Esophagus (tissue), 2 donors: ENCODE data around the gene LHFPL3. TPM values are rescaled to one million over a fixed set of nuclear protein-coding genes. Genes with fewer than 3 reads are reported as not detected.

Source experiments
- H3K27ac ChIP-seq, 2 donors: one replicate each; pipeline ENCODE4 v1.5.1; 2013; ENCODE audit warnings: low read depth in 2 of 2, mild to moderate bottlenecking in 2 of 2, inconsistent platforms in 1 of 2, low read length in 1 of 2, moderate library complexity in 1 of 2
- H3K27me3 ChIP-seq, 2 donors: one replicate each; pipeline ENCODE4 v1.6.1; 2013; ENCODE audit warnings: low read length in 2 of 2, control low read depth in 1 of 2, mild to moderate bottlenecking in 1 of 2; ENCODE audit not compliant: insufficient read depth in 2 of 2, control insufficient read depth in 1 of 2
- H3K36me3 ChIP-seq, 2 donors: one replicate each; pipeline ENCODE4 v1.6.1; 2013; ENCODE audit warnings: low read length in 1 of 2; ENCODE audit not compliant: control insufficient read depth in 2 of 2, insufficient read depth in 2 of 2
- H3K4me1 ChIP-seq, 2 donors: one replicate each; pipeline ENCODE4 v1.6.1; 2013; ENCODE audit warnings: low read length in 1 of 2; ENCODE audit not compliant: control insufficient read depth in 2 of 2, insufficient read depth in 2 of 2
- H3K4me3 ChIP-seq, 2 donors: one replicate each; pipeline ENCODE4 v1.5.1; 2013; ENCODE audit warnings: low read length in 2 of 2, mild to moderate bottlenecking in 2 of 2, low read depth in 1 of 2, moderate library complexity in 1 of 2
- H3K9me3 ChIP-seq, 2 donors: one replicate each; pipeline ENCODE4 v1.6.1; 2013; ENCODE audit warnings: mild to moderate bottlenecking in 2 of 2, low read depth in 1 of 2, low read length in 1 of 2, moderate library complexity in 1 of 2; ENCODE audit not compliant: control insufficient read depth in 2 of 2, insufficient read depth in 1 of 2
- WGBS, 2 donors: extraction: QIAGEN DNeasy Blood & Tissue Kit; methylation state at CpG; one replicate each; pipeline ENCODE4 v1.1.7; 2013; 5-methylcytosine and 5-hydroxymethylcytosine counted together
- polyA plus RNA-seq, 2 donors: library from polyadenylated mRNA; stranded (reverse); fragments of 200-250 nt; gene quantifications; one replicate each; pipeline ENCODE4 v1.2.3, GENCODE V29; 2013
- donor health status: healthy with polysubstance abuse.
- donor health status: Bipolar disorder and iron deficiency.

LHFPL3 gene
- polyA plus RNA-seq, 2 donors = not detected

DNA sequence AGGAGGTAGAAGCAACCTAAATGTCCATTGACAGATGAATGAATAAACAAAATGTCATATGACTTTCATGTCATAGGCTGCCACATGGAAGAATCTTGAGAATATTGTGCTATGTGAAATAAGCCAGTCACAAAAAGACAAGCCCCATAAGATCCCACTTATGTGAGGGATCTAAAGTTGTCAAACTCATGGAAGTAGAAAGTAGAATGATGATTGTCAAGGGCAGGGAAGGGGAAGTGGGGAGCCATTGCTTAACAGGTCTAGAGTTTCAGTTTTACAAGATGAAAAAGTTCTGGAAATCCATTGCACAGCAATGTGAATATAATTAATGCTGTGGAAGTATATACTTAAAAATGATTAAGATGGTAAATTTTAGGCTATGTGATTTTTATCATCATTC, 456.3 kb downstream of the LHFPL3 start:
- no peak overlapping the region for H3K4me3 ChIP-seq
- no peaks in the 10 kb centered on the region for H3K36me3 ChIP-seq
- H3K9me3 ChIP-seq = no peaks in the 10 kb centered on the region
- no peaks in the 10 kb centered on the region for H3K4me1 ChIP-seq
- H3K27ac ChIP-seq = no peak overlapping the region
- H3K27me3 ChIP-seq = no peaks in the 10 kb centered on the region

DNA sequence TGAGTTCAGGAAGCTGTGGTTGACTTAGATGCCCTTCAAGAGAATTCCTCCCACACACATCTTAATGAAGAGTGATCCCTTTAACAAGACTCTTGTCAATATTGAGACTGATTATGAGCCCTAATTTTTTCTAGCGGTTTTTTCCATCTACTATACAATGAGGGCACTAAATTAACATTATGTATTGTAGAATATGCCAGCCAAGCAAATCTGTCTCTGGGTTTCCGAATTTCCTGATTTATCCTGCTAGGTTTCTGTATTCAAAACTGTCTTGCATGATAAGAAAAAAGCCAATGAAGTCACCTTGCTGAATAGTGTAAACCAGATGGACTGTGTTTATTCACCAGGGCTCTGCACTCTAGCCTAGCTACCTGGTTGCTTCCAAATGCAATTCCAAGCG, 461.4 kb downstream of the LHFPL3 start:
- H3K27me3 ChIP-seq = no peaks in the 10 kb centered on the region
- no peaks in the 10 kb centered on the region for H3K9me3 ChIP-seq
- H3K4me3 ChIP-seq = no peak overlapping the region
- no peak overlapping the region for H3K27ac ChIP-seq
- H3K4me1 ChIP-seq = no peaks in the 10 kb centered on the region
- WGBS, 2 donors = 65 to 76% methylated on average over 3 of the region's 3 CpGs
- H3K36me3 ChIP-seq = no peaks in the 10 kb centered on the region

DNA sequence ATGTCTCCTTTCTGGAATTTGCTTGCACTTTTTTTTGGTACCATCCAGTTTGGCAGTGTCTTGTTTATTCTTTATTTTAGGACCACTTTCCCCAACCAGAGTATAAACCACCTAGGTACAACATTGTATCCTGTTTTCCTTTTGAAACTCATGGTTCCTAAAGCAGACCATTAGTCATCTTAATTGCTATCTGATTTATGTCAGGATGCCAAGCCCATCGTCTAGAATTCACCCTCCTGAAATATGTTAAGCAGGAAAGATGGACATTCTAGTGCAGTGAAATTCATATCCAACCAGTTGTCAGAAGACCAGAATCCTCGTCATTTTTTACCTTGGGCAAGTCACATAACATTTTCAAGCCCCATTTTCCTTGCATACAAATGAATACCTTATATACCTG, 462.0 kb downstream of the LHFPL3 start:
- H3K27ac ChIP-seq = no peak overlapping the region
- H3K9me3 ChIP-seq = no peaks in the 10 kb centered on the region
- WGBS, 2 donors = 35 to 48% methylated on average over 2 of the region's 2 CpGs
- H3K27me3 ChIP-seq = no peaks in the 10 kb centered on the region
- no peak overlapping the region for H3K4me3 ChIP-seq
- H3K4me1 ChIP-seq = no peaks in the 10 kb centered on the region
- H3K36me3 ChIP-seq = no peaks in the 10 kb centered on the region

DNA sequence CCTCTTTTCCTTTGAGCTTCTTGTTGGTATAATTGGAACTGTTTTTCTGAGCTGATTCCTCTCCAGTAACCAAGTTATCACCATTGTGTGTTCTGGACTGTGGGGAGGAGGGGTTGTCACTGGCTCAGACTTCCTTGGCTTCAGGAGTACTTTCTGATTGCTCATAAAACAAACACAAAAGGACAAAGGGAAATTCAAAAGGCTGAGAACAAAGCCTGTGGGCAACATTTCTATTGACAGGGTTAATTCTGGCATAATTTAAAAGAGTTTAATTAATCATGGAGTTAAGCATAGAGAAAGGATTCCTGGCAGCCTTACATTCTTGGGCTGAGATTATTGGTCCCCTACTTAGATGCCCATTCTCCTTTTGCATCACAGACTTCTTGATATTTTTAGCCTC, 462.7 kb downstream of the LHFPL3 start:
- no peaks in the 10 kb centered on the region for H3K27me3 ChIP-seq
- no peaks in the 10 kb centered on the region for H3K9me3 ChIP-seq
- no peak overlapping the region for H3K27ac ChIP-seq
- no peaks in the 10 kb centered on the region for H3K4me1 ChIP-seq
- H3K4me3 ChIP-seq = no peak overlapping the region
- H3K36me3 ChIP-seq = no peaks in the 10 kb centered on the region

DNA sequence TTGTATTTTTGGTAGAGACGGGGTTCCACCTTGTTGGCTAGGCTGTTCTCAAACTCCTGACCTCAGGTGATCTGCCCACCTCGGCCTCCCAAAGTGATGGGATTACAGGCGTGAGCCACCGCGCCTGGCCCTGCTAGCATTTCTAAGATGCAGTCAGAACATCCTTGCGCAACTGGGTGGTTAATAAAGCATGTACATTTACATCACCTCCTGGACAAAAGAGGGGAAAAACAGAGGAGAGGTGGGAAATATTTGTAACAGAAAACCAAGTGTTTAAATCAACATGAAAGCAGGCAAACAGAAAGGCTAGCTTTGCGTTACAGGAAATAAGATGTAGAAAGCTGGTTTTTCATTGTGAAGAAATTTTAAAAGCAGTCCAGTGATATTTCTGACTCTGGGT, 464.7 kb downstream of the LHFPL3 start:
- no peaks in the 10 kb centered on the region for H3K4me1 ChIP-seq
- no peaks in the 10 kb centered on the region for H3K9me3 ChIP-seq
- H3K27ac ChIP-seq = no peak overlapping the region
- H3K4me3 ChIP-seq = no peak overlapping the region
- H3K36me3 ChIP-seq = no peaks in the 10 kb centered on the region
- 82 to 87% methylated on average over 7 of the region's 7 CpGs for WGBS, 2 donors
- H3K27me3 ChIP-seq = no peaks in the 10 kb centered on the region

DNA sequence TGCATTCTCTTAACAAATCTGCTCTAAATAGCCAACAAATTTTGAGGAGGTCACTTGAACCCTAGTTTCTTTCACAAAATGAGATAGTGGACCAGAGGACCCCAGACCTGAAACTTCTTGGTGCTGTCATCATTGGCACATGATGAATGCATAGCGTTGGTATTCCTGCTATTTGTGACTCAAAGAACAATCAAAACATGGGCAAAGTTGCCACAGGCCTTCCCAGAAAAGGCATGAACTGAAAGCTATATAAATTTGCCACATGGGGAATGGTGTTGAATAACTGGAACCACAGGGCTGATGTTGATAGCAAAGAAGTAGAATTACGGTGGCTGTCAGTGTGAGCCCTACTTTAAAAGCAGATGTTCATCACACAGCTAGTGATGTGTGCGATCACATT, 465.8 kb downstream of the LHFPL3 start:
- no peaks in the 10 kb centered on the region for H3K27me3 ChIP-seq
- no peak overlapping the region for H3K27ac ChIP-seq
- 84 to 89% methylated on average over 3 of the region's 3 CpGs for WGBS, 2 donors
- no peak overlapping the region for H3K4me3 ChIP-seq
- H3K36me3 ChIP-seq = no peaks in the 10 kb centered on the region
- no peaks in the 10 kb centered on the region for H3K9me3 ChIP-seq
- H3K4me1 ChIP-seq = no peaks in the 10 kb centered on the region

DNA sequence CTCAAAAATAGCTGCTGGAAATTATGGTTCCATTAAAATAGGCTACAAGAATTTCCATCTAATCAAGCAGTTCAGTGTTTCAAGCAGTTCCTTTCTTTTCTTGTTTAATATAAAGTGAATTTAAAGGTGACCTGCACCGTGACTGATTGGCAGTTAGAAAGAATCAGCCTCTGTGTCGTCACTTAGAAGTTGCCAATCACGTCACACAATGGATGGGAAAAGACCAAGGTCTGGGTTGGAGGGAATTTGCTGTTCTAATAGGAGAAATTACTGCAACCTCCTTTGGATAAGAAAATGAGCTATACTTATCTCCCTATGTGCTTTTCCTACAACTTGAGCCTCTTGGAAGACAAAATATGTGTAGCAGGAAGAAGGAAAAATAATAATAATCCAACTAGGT, 466.2 kb downstream of the LHFPL3 start:
- H3K4me3 ChIP-seq = no peak overlapping the region
- no peaks in the 10 kb centered on the region for H3K27me3 ChIP-seq
- 60 to 74% methylated on average over 3 of the region's 3 CpGs for WGBS, 2 donors
- no peaks in the 10 kb centered on the region for H3K36me3 ChIP-seq
- H3K9me3 ChIP-seq = no peaks in the 10 kb centered on the region
- H3K27ac ChIP-seq = no peak overlapping the region
- no peaks in the 10 kb centered on the region for H3K4me1 ChIP-seq

DNA sequence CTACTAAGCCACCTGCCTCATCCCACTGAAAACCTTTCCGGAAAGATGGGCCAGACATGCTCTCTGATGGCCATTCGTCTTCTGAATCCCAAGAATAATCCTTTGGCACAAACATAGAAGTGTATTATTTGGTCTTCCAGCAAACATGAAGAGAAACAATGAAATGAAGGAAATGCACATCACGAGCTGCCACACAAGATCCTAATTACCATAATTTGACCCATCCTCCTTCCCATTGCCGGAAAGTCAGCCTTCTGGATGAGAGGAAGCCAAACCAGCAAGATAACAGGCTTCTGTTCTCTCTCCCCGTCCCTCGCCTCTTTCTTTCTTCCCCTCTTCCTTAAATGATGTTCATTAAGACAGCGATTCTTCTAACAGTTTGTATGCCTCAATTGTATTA, 466.7 kb downstream of the LHFPL3 start:
- no peaks in the 10 kb centered on the region for H3K36me3 ChIP-seq
- no peaks in the 10 kb centered on the region for H3K9me3 ChIP-seq
- no peak overlapping the region for H3K27ac ChIP-seq
- no peaks in the 10 kb centered on the region for H3K27me3 ChIP-seq
- no peak overlapping the region for H3K4me3 ChIP-seq
- WGBS, 2 donors = 66 to 71% methylated on average over 7 of the region's 7 CpGs
- no peaks in the 10 kb centered on the region for H3K4me1 ChIP-seq

DNA sequence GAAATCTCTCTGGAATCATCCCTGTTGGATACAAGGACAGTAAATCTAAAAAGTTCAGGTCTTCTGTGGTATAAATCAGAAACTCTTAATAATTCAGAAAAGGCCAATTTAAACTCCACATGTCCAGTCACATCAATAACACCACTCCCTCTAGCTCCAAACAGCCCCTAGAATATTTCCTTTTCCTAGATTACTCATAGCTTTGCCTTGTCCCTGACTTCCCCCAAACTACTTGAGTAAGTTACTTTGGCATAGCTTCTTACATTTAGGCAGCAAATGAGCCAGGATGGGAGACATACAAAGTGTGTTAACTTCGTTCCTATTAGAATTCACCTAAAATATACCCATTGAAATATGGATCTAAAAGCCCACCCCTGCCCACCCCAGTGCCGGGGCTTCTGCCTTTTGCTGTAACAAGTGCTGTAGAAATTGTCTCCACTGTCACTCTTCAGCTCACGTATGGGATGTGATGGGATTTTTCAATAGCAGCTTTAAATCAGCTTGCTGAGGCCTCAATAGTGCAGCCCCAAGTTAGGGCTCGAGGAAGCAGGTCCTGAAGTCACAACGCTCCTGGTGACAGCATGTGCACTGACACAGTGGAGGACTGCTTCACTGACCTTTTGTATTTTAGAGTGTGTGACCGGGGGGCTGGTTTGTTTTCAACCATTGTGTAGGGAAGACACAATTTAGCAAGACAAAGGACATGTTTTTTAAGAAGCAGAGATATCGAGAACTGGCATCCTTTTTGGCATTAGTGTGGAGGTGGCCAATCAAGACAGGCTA, 467.4 kb downstream of the LHFPL3 start:
- Histone ChIP-seq H3K9me3 (no peaks in the 10 kb centered on the region), H3K4me3 (no peak overlapping the region), H3K27me3 (no peaks in the 10 kb centered on the region), H3K4me1 (no peaks in the 10 kb centered on the region), H3K36me3 (no peaks in the 10 kb centered on the region), H3K27ac (no peak overlapping the region)
- 81% methylated on average over 7 of the region's 7 CpGs for WGBS, 2 donors

DNA sequence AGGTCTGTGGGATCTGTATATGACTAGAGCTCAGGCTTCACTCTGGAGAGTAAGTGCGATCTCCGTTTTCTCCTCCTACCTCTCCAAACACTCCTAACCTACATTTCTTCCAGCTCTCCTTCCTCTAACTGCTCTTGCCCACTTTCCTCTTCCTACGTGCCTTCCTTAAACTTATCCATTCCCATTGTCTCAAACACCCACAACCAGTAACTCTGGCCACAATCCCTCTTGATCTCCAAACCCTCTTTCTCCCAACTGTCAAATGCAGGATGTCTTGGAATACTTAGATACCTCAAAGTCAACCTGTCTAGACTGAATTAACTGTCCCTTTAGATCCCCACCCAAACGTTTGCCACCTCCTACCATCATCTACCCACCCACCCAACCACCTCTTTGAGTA, 471.9 kb downstream of the LHFPL3 start:
- no peaks in the 10 kb centered on the region for H3K27me3 ChIP-seq

More for the DNA sequence above, 471.9 kb downstream of the LHFPL3 start:
- no peaks in the 10 kb centered on the region for H3K9me3 ChIP-seq
- H3K4me1 ChIP-seq = no peaks in the 10 kb centered on the region
- H3K27ac ChIP-seq = no peak overlapping the region
- no peak overlapping the region for H3K4me3 ChIP-seq
- no peaks in the 10 kb centered on the region for H3K36me3 ChIP-seq
- WGBS, 2 donors = 66 to 68% methylated on average over 4 of the region's 4 CpGs
